Activated CD4-positive, alpha-beta T cell treated with anti-CD3 and anti-CD28 coated beads for 48 hours (primary cell): ENCODE data around the gene ZNF529.
A peak's percentile ranks its signal among the peaks of the same experiment; 100 is the strongest.
"Not testable (repeated sequence)": the region's sequence is repeated elsewhere in the genome, so short reads cannot be mapped to it uniquely, and the experiment has no call there.

ENCODE experiments used
- DNase-seq: peaks from one replicate; pipeline ENCODE4 v3.0.0-alpha.2; 2020

The ZNF529 gene

DNA sequence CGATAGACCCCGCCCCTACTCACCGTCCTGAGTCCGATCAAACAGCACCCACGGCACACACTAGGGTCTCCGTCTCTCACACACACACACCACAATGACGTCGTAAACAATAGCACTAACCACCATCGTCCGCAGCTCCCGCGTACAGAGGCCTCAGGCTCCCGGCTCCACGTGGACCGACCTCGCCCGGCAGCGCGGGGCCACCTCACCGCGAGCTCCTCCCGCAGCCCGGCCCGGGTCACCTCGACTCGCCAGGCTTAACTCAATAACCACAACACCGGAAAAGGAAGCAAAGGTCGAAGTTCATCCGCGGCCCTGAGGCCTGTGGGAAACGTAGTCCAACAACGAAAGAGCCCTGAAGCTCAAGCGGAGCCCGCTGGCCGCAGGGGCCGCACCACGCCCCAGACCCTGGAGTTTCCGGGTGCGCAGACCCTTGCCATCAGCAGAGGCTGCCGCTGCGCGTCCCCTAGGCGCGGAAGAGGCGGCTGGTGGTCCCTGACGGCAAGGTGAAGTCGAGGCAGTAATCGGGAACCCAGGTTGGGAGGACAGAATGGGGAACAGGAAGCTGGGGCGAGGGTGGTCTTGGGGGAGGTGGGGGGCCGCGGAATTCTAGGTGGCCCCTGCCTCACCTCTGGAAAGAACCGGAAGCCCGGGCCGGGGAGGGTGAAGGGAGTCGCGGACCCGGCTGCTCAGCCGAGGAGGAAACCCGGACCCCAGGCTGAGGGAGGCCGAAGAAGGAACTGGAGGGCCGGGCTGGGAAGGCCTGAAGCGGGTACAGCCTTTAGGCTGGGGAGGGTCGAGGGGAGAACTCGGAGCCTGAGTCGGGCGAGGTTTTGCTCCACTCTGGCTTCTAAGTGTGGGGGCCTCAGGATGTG, at the start of gene ZNF529:
Gene ZNF529 (minus strand): TSS at position 273 of the 875 bp plus-strand sequence. CDS start 946 bp downstream, outside the sequence.
- DNase-seq = peak; percentile 88

DNA sequence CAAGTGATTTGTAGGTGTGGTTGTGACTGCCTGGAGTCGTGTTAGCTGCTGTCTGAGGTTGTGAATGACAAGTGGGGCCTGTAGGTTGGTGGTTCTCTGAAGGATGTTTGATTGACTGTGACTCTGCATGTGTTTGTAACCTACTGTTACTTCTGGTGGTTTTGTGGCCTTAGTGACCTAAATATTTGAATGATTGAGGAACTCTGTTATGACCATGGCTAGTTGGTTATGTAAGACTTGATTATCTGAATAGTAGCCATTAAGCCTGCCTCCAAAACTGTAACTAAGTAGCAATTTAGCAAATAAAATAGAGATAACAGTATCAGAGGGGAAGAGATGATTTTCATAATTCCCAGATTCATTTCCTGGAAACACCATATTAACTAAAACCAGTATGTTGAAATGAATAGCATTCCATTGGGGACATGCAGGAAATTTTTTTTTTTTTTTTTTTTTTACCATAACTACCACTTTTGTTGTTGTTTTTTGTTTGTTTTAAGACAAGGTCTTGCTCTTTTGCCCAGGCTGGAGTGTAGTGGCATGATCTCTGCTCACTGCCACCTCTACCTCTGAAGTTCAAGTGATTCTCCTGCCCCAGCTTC, 32.9 kb upstream of the ZNF529 start:
- no peak for DNase-seq

DNA sequence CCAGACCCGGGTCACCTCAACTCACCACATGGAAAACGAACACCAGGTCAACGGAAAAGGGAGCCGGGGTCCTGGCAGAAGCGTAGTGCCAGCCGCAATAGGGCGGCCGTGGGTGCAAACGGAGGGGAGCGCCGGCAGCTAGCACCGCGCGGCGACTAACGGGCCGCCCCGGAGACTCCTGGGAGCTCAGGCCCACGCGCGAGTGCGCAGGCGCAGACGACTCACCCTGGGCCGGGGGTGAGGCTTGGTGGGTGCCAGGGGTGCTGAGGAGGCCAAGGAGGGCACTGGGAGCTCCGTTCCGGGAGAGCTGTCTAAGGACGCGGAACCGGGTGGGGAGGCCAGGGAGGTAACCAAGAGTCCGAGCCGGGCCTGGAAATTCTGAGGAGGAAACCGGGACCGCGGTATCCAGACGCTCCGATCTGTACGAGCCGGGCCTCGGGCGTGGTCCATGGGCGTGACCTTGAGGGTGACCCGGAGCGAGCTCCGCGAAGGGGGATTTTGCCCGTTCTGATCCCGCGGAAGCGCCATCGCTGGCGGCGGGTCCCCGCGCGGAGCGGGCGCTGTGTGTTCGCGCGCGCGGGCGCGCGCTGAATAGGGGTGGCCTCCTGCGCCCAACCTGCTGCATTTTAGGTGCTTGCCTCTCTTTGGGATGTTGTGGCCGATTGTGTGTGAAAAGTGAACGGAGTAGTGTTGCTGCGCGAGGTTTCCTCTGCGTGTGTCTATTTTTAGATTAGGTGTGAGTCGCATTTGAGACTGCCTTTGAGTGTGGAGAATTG, 32.2 kb upstream of the ZNF529 start, which contains the start of gene ZNF382:
Gene ZNF382 (plus strand): TSS at position 213 of the 776 bp plus-strand sequence. CDS start 4,602 bp downstream, outside the sequence.
- peak; percentile 92 for DNase-seq

DNA sequence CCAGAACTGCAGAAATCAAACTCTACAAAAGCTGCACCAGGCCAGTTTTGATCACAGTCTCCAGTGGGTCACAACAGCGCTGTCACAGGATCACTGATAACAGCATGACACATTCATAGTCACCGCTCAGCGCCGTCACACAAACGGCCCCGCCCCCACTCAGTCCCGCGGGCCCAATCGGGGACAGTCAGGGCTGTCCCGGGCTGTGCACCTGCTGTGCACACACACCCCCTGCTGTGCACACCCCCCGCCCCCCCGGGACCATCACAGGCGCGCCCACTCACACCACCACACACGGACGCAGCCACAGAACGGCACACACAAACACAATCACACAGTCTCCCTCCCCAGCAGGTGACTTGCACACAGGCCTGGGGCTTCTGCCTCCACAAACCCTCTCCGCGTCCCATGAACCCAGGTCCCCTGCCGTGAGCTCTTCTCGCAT, 31.6 kb upstream of the ZNF529 start:
- peak; percentile 92 for DNase-seq

DNA sequence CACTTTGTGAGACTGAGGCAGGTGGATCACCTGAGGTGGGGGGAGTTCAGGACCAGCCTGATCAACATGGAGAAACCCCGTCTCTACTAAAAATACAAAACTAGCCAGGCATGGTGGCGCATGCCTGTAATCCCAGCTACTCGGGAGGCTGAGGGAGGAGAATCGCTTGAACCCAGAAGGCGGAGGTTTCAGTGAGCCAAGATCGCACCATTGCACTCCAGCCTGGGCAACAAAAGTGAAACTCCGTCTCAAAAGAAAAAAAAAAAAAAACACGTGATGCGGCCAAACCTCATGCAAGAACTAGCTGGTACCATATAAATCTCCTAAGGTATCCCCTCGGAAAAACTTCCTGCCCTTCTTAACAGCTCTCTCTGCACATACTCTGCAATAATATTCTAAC, 29.6 kb upstream of the ZNF529 start:
- DNase-seq = not testable (repeated sequence)

DNA sequence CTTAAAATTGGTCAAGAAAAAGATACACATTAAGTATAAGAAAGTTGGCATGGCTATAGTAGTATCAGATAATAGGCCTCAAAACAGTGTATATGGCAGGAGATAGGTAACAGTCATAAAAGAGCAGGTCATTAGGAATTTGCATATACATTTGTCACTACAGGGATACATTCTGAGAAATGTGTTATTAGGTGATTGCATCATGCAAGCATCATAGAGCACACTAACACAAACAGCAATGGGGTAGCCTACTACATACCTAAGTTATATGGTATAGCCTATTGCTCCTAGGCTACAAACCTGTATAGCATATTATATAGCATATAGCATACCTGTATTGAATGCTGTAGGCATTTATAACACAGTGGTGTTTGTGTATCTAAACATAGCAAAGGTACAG, 6.2 kb upstream of the ZNF529 start:
- no peak for DNase-seq

DNA sequence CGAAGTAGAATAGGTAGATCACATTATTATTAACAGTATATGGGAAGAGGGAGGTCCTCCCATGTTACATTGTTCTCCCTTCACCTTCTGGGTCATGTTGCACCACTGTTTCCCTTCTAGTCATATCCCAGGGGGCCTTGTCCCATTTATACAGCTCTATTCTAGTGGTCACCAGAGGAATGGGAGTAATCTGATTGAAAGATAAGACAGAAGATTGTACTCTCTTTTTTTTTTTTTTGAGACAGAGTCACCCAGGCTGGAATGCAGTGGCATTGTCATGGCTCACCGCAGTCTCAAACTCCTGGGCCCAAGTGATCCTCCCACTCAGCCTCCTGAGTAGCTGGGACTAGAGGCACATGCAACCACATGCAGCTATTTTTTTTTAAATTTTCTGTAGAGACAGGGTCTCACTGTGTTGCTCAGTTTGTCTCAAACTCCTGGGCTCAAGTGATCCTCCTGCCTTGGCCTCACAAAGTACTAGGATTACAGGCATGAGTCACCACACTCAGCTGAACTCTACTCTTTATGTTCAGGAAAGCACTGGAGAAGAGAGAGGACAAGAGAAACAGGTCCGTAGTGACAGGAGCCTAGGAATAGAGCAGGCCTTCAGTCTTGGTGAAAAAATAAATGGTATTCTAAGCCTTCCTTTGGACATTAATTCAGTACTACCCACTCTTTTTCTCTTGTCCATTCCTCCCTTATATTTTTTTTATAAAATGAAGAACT, 4.3 kb upstream of the ZNF529 start:
- DNase-seq = no peak

DNA sequence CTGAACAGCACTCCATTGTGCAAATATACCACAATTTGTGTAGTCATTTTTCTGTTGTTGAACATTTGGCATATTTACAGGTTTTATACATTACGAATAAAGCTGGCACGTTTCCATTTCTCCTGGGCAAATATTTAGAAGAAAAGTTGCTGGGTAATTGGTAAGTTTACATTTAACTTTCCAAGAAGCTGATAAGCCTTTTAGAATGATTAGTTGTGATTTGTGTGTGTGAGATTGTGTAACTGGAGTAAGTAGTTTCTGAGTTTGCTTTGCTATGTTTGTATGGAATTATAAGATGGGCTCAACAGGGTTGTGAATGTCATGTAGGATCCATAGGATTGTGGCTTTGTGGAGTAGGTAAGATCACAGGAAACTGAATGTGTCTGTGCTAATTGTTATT, 1.6 kb upstream of the ZNF529 start:
- DNase-seq = no peak

DNA sequence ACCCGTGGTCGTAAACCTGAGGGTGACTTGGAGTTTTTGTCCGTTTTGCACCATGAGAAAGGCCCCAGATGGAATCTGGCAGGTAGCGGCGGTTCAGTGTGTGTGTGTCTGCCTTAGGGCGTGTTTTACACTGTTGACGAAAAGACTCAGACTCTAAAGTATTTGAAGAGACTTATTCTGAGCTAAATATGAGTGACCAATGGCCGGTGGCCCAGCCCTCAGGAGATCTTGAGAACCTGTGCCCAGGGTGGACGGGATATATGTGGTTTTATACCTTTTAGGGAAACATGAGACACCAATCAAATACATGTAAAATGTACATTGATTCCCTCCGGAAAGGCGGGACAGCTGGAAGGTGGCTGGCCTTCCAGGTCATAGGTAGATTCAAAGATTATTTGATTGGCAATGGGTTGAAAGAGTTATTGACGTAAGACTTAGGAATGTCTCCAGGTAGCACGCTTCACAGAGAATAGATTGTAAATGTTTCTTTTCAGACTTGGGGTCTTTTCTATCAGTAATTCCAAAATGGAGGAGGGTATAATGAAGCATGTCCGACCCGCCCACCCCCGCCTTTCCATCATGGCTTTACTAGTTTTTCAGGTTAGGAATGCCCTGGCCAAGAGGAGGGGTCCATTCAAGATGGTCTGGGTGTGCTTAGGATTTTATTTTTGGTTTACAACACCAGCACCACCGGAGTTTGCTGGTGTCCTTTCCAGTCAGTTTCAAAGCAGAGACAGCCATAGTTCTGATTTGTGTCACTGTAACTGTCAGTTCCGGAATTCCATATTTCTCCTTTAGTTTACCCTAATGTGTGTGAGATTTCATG, 1.0 kb upstream of the ZNF529 start:
- DNase-seq = no peak

DNA sequence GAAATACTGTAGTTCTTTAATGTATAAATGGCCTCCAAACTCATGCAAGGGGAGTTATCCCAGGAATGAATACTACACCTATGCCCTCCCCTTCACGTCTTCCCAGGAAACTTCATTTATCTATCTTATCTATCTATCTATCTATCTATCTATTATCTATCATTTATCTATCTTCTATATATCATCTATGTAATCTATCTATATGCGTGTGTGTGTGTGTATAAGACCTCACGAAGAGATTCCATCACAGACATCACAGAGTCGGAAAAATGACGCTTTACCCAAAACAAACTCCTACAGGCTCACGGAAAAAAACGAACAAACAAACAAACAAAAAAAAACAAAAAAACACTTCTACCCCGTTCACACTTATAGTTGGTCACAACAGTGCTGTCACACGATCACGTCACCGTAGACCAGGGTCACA, 486 bp downstream of the ZNF529 start:
- DNase-seq = no peak

DNA sequence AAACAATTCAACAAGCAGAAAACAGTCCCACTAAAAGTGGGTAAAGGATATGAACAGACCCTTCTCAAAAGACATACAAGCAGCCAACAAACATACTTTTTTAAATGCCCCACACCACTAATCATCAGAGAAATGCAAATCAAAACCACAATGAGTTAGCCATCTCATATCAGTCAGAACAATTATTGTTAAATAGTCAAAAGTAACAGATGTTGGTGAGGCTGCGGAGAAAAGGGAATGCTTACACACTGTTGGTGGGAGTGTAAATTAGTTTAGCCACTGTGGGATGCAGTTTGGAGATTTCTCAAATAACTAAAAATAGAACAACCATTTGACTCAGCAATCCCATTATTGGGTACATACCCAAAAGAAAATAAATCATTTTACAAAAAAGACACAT, 8.7 kb downstream of the ZNF529 start:
- DNase-seq = no peak

DNA sequence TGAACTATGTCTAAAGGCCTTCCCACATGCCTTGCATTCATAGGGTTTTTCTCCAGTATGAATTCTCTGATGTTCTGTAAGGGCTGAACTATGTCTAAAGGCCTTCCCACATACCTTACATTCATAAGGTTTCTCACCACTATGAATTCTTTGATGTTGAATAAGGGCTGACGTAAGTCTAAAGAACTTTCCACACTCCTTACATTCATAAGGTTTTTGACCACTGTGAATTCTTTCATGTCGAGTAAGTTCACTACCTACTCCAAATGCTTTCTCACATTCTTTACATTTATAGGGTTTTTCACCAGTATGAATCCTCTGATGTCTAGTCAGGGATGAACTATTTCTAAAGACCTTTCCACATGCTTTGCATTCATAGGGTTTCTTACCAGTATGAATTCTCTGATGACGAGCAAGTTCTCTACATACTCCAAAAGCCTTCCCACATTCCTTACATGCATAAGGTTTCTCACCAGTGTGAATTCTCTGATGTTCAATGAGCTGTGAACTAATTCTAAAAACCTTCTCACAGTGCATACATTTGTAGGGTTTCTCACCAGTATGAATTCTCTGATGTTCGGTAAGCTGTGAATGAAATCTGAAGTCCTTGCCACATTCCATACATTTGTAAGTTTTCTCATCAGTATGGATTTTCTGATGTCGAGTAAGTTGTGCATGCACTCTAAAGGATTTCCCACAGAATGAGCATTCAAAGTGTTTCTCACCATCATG, 25.9 kb downstream of the ZNF529 start:
- no peak for DNase-seq

DNA sequence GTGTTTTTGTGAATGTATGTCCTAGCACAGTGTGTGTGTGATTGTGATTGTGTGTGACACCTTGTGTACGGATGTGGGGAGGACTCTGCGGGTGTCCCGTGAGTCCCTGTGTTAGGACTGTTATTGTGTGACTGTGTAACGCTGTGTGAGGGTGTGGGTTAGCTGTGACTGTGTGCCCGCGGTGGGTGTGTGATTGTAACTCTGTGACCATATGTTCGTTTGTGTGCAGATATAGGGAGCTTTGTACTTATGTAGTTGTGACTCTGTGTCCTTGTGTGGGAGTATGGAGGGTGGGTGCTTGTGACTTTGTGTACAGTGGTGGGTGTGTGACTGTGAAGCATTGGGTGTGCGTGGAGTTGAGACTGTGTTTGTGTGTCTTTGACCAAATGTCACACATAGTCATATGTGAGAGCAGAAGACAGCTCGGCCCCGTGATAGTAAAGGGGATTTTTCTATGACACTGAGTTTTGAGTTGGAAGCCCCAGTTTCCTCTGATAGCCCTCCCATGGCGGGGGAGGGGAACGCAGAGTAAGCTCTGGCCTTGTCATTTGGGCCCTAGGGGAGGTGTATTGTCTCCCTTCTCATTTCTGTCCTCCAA, 44.1 kb downstream of the ZNF529 start:
- peak; percentile 50 for DNase-seq

DNA sequence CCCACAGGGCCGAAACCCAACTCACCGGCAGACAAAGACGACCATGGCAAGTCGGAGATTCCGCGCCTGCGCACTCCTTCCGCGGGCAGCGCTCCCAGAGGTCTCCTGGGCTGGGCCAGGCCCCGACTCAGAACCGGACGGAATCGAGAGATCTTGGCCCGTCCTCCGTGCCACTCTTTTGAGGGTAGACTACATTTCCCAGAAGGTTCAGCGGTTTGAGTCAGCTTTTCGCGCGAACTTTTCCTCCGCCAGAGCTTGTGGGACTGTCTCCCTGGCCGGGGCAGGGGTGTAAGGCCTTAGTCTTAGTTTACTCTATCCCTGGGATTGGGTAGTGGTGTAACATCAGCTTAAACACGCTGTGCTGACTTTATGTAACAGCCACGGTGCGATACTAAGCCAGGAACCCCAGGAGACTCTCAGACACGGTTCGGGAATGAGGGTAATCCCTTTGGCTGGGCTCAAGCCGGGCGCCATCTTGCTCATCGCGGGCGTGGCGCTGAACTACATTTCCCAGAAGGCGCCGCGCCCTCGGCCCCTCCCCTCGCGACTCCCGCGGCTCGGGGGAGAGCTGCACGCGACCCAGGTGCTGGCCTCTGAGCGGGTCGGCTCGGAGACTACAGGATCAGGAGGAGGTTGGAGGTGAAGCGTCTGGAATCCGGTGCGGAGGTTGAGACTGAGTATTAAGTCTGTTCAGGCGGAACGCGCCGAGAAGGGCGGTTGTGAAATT, 44.7 kb downstream of the ZNF529 start, which contains the start of gene ZNF260:
Gene ZNF260 (minus strand): TSS at position 78 of the 727 bp plus-strand sequence. CDS start 13,033 bp downstream, outside the sequence.
- peak; percentile 95 for DNase-seq

DNA sequence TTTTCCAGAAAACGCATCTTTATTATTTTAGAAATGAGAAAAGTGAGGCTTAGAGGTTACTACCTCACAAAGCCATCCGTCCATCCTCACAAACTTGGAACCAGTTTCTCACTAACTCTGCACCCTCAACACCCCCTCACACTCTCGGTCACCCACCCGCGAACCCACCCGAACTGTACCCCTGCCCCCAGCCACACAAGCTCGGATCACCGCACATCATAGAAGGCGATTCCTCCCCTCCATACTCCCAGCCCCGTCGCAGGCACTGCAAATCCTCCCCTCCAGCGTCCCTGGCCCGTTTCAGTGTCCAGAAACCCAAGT, 45.3 kb downstream of the ZNF529 start:
- no peak for DNase-seq

DNA sequence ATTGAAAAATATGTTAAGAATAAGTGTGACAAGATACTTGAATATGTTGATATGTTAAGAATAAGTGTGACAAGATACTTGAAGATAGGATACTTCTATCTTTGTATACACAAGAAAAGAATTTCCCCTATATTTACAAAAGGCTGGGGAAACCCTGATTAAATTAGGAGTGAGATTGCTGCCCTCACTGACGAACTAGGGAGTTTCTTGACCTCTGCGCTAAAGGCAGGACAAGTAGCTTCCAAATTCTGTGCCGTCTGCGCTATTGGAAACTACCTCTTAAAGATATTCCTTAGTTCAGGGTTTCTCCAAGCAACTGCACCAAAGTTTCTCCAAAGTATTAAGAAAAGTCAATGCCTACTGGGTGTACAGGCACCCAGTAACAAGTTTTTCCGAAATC, 45.8 kb downstream of the ZNF529 start:
- DNase-seq = no peak

DNA sequence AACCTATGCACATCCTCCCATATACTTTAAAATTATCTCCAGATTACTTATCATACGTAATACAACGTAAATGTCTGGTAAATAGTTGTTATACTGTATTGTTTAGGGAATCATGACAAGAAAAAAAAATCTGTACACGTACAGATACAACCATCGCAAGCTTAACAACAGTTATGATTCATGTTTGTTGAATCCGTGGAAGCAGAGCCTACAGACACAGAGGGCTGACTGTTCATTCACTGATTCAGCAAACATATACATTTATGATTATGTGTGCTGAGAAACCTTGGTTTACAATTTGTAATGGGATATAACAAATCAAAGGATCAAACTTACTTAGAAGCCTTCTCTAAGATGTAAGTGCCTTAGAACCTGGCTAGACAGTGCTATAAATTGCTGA, 46.5 kb downstream of the ZNF529 start:
- no peak for DNase-seq

DNA sequence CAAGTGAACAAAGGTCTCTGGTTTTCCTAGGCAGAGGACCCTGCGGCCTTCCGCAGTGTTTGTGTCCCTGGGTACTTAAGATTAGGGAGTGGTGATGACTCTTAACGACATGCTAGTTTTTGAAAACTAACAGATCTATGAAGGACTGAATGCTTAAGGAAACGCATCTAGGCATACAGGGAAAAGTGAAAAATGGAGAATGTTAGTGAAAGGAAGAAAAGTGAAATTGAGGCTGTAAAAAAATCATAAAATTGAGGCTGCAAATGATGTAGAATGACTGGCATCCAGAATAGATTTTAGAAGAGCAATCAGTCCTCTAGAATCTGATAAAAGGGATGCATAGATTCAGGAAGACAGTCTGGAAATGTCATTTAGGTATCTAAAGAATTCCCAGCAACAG, 48.5 kb downstream of the ZNF529 start:
- no peak for DNase-seq

DNA sequence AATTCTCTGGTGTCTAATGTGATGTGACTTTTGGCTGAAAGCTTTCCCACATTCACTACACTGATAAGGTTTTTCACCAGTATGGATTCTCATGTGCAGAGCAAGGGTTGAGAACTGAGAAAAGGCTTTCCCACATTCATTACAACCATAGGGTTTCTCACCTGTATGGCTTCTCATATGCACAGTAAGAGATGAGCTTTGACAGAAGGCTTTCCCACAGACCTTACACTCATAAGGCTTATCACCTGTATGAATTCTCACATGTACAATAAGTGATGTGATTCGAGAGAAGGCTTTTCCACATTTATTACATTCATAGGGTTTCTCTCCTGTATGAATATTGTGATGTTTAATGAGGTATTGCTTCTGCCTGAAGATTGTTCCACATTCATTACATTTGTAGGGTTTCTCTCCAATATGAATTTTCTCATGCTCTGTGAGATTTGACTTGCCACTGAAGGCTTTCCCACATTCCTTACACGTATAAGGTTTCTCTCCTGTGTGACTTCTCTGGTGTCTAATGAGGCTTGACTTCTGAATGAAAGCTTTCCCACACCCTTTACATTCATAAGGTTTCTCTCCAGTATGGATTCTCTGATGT, 59.0 kb downstream of the ZNF529 start:
- no peak for DNase-seq
